Skeletal muscle tissue (tissue), 4 donors: ENCODE results near the gene GNRHR. TPM values are rescaled to one million over a fixed set of nuclear protein-coding genes. Genes with fewer than 3 reads are reported as not detected.
"Not testable (repeated sequence)": the region's sequence is repeated elsewhere in the genome, so short reads cannot be mapped to it uniquely, and the experiment has no call there.

Source experiments
- H3K27ac ChIP-seq: one replicate; pipeline ENCODE4 v1.7.0; 2013; ENCODE audit warnings: mild to moderate bottlenecking, low read depth, low read length, inconsistent platforms
- H3K27me3 ChIP-seq, 3 donors: one replicate each; pipeline ENCODE4 v1.7.0; 2013; ENCODE audit warnings: low read length in 3 of 3; ENCODE audit not compliant: control insufficient read depth in 3 of 3, insufficient read depth in 3 of 3
- H3K36me3 ChIP-seq, 3 donors: one replicate each; pipeline ENCODE4 v1.7.0; 2013; ENCODE audit warnings: low read length in 3 of 3; ENCODE audit not compliant: control insufficient read depth in 3 of 3, insufficient read depth in 3 of 3
- H3K4me1 ChIP-seq, 3 donors: one replicate each; pipeline ENCODE4 v1.7.0; 2013; ENCODE audit warnings: low read length in 3 of 3, mild to moderate bottlenecking in 3 of 3; ENCODE audit not compliant: control insufficient read depth in 3 of 3, insufficient read depth in 3 of 3
- H3K4me3 ChIP-seq, 3 donors: one replicate each; pipeline ENCODE4 v1.7.0; 2013; ENCODE audit warnings: low read length in 3 of 3
- H3K9ac ChIP-seq, 3 donors: one replicate each; pipeline ENCODE4 v1.7.0; 2013; ENCODE audit warnings: low read length in 3 of 3, mild to moderate bottlenecking in 3 of 3, moderate library complexity in 2 of 3, low read depth in 1 of 3
- H3K9me3 ChIP-seq, 3 donors: one replicate each; pipeline ENCODE4 v1.7.0; 2013; ENCODE audit warnings: low read length in 3 of 3; ENCODE audit not compliant: control insufficient read depth in 3 of 3
- total RNA-seq: library from RNA; depleted of rRNA; stranded (reverse); fragments of >200 nt; gene quantifications from one replicate; pipeline ENCODE4 v1.2.3, GENCODE V29; 2014
- donor health status: Osteomylitis.

The GNRHR gene
- total RNA-seq, 1 donor from 2014 or later: not detected

- H3K27me3 ChIP-seq: no peaks in the 10 kb centered on the region
- no peaks in the 10 kb centered on the region for H3K4me1 ChIP-seq
- no peaks in the 10 kb centered on the region for H3K9me3 ChIP-seq
- H3K4me3 ChIP-seq: no peak overlapping the region
- H3K9ac ChIP-seq: no peak overlapping the region
- H3K27ac ChIP-seq: no peak overlapping the region
- peaks cover 0 to 3% (median 0%) of the 10 kb centered on the region in 3 donors for H3K36me3 ChIP-seq
Measured at GRCh38 chr4:67735325-67735724, 18.9 kb downstream of the GNRHR start.

DNA sequence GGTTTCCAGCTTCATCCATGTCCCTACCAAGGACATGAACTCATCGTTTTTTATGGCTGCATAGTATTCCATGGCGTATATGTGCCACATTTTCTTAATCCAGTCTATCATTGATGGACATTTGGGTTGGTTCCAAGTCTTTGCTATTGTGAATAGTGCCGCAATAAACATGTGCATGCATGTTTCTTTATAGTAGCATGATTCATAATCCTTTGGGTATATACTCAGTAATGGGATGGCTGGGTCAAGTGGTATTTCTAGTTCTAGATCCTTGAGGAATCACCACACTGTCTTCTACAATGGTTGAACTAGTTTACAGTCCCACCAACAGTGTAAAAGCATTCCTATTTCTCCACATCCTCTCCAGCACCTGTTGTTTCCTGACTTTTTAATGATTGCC, 23.7 kb downstream of the GNRHR start:
- H3K36me3 ChIP-seq: not testable (repeated sequence)

GRCh38 chr4:67727124-67727850, 26.9 kb downstream of the GNRHR start:
- no peaks in the 10 kb centered on the region for H3K27me3 ChIP-seq
- H3K36me3 ChIP-seq: peaks cover 0 to 5% (median 0%) of the 10 kb centered on the region in 3 donors
- H3K27ac ChIP-seq: no peak overlapping the region
- H3K4me3 ChIP-seq: no peak overlapping the region
- H3K9ac ChIP-seq: no peak overlapping the region
- no peaks in the 10 kb centered on the region for H3K4me1 ChIP-seq
- H3K9me3 ChIP-seq: no peaks in the 10 kb centered on the region

More for the DNA sequence above, 23.7 kb downstream of the GNRHR start:
- not testable (repeated sequence) for H3K4me1 ChIP-seq, H3K9me3 ChIP-seq, H3K27ac ChIP-seq, H3K4me3 ChIP-seq, H3K27me3 ChIP-seq, H3K9ac ChIP-seq

- Histone ChIP-seq H3K9me3 (no peaks in the 10 kb centered on the region), H3K4me3 (no peak overlapping the region), H3K9ac (no peak overlapping the region), H3K36me3 (peaks cover 0 to 9% (median 2%) of the 10 kb centered on the region in 3 donors), H3K4me1 (no peaks in the 10 kb centered on the region), H3K27ac (no peak overlapping the region), H3K27me3 (no peaks in the 10 kb centered on the region)
Measured at GRCh38 chr4:67725981-67726380, 28.2 kb downstream of the GNRHR start.

- H3K9me3 ChIP-seq: no peaks in the 10 kb centered on the region
- no peak overlapping the region for H3K9ac ChIP-seq
- no peak overlapping the region for H3K4me3 ChIP-seq
- H3K36me3 ChIP-seq: peaks cover 0 to 11% (median 3%) of the 10 kb centered on the region in 3 donors
- no peaks in the 10 kb centered on the region for H3K27me3 ChIP-seq
- H3K27ac ChIP-seq: no peak overlapping the region
- H3K4me1 ChIP-seq: no peaks in the 10 kb centered on the region
Measured at GRCh38 chr4:67725132-67725531, 29.1 kb downstream of the GNRHR start.

GRCh38 chr4:67723949-67724348, 30.2 kb downstream of the GNRHR start:
- no peak overlapping the region for H3K4me3 ChIP-seq
- H3K4me1 ChIP-seq: no peaks in the 10 kb centered on the region
- no peaks in the 10 kb centered on the region for H3K27me3 ChIP-seq
- no peaks in the 10 kb centered on the region for H3K9me3 ChIP-seq
- H3K9ac ChIP-seq: no peak overlapping the region
- no peak overlapping the region for H3K27ac ChIP-seq
- peaks cover 0 to 11% (median 2%) of the 10 kb centered on the region in 3 donors for H3K36me3 ChIP-seq

DNA sequence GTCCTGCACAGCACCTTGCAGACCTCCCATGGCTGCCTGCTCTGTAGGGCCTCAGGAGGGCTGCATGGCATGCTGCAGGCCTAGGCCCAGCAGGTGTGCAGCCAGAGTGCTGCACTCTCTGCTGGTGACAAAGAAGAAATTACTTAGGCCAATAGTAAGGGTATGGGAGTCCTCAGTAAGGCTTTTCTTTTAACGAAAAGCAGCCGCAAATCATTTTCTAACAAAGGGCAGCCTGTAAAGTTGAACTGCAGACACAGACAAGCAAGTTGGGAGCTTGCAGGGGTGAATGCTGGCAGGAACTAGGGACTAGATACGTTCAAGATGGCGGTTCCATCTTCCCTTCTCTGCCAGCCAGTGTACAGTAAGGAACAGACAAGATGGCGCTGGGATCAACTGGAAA, 30.8 kb downstream of the GNRHR start:
- no peaks in the 10 kb centered on the region for H3K27me3 ChIP-seq
- H3K36me3 ChIP-seq: peaks cover 0 to 11% (median 2%) of the 10 kb centered on the region in 3 donors
- H3K9ac ChIP-seq: no peak overlapping the region
- H3K4me3 ChIP-seq: no peak overlapping the region
- H3K4me1 ChIP-seq: no peaks in the 10 kb centered on the region
- no peak overlapping the region for H3K27ac ChIP-seq
- H3K9me3 ChIP-seq: no peaks in the 10 kb centered on the region

GRCh38 chr4:67721770-67722597, 32.2 kb downstream of the GNRHR start:
- no peak overlapping the region for H3K4me3 ChIP-seq
- no peaks in the 10 kb centered on the region for H3K4me1 ChIP-seq
- H3K9me3 ChIP-seq: no peaks in the 10 kb centered on the region
- no peak overlapping the region for H3K9ac ChIP-seq
- H3K27ac ChIP-seq: no peak overlapping the region
- no peaks in the 10 kb centered on the region for H3K27me3 ChIP-seq
- peaks cover 0 to 11% (median 3%) of the 10 kb centered on the region in 3 donors for H3K36me3 ChIP-seq

DNA sequence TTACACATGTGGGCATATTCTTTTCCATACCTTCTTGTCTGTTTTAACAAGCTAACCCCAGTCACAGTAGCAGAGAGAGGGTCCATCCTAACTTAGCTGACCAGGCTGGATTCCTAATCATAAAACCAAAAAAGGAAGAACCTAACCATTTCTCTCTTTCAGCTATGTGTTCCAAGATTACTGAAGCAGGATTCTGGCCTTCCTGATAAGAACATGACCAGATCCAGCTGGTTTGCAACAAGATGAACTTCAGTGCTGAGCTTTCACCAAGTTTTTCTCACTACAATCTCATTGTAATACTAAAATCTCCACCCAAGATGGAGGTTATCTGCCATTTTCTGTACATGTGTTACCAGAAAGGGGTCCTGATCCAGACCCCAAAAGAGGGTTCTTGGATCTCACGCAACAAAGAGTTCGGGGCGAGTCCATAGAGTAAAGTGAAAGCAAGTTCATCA, 32.8 kb downstream of the GNRHR start:
- Histone ChIP-seq H3K9ac (no peak overlapping the region), H3K27me3 (no peaks in the 10 kb centered on the region), H3K36me3 (peaks cover 0 to 11% (median 5%) of the 10 kb centered on the region in 3 donors), H3K9me3 (no peaks in the 10 kb centered on the region), H3K4me1 (no peaks in the 10 kb centered on the region), H3K27ac (no peak overlapping the region), H3K4me3 (no peak overlapping the region)
